CD14-positive monocyte (primary cell): Measurements from ENCODE around the gene RAI14. TPM values are rescaled to one million over a fixed set of nuclear protein-coding genes. Genes with fewer than 3 reads are reported as not detected.

Source experiments
- DNase-seq, 3 donors: peaks; one replicate each; pipeline ENCODE4 v3.0.0-alpha.2; 2011 to 2022
- H2AFZ ChIP-seq: 2 replicates; pipeline ENCODE4 v1.6.0; 2012; ENCODE audit warnings: mild to moderate bottlenecking, low read depth, low read length, inconsistent platforms; ENCODE audit not compliant: insufficient read depth, poor library complexity, severe bottlenecking
- H3K27ac ChIP-seq, 2 donors: 1 replicate in 1 of 2; 2 replicates in 1 of 2; pipeline ENCODE4 v1.5.1; 2012 to 2013; ENCODE audit warnings: low read length in 2 of 2, control low read depth in 1 of 2, inconsistent platforms in 1 of 2, low read depth in 1 of 2, mild to moderate bottlenecking in 1 of 2
- H3K27me3 ChIP-seq, 2 donors: one replicate each; pipeline versions ENCODE4 v1.6.0 to v1.6.1; 2011 to 2013; ENCODE audit warnings: low read length in 2 of 2; ENCODE audit not compliant: control insufficient read depth in 2 of 2, insufficient read depth in 2 of 2
- H3K36me3 ChIP-seq, 2 donors: replicated peaks in 1 of 2; 1 replicate in 1 of 2; 2 replicates in 1 of 2; pipeline versions ENCODE4 v1.5.1 to v1.6.1; 2012 to 2013; ENCODE audit warnings: low read length in 2 of 2, control low read depth in 1 of 2, inconsistent platforms in 1 of 2, mild to moderate bottlenecking in 1 of 2; ENCODE audit not compliant: insufficient read depth in 2 of 2, control insufficient read depth in 1 of 2
- H3K4me1 ChIP-seq, 2 donors: 1 replicate in 1 of 2; 2 replicates in 1 of 2; pipeline versions ENCODE4 v1.5.1 to v1.6.1; 2012 to 2013; ENCODE audit warnings: low read length in 2 of 2, control low read depth in 1 of 2, inconsistent platforms in 1 of 2, mild to moderate bottlenecking in 1 of 2, moderate library complexity in 1 of 2; ENCODE audit not compliant: insufficient read depth in 2 of 2, control insufficient read depth in 1 of 2
- H3K4me2 ChIP-seq: replicated peaks from 2 replicates; pipeline ENCODE3; 2012; ENCODE audit warnings: low read length, moderate library complexity, mild to moderate bottlenecking; ENCODE audit not compliant: poor library complexity, severe bottlenecking; ENCODE audit errors: extremely low read depth
- H3K4me3 ChIP-seq, 3 experiments: fragments of 200-600 bp in 1 of 3; sonication (generic) in 1 of 3; replicated peaks in 1 of 3; 1 replicate in 2 of 3; 2 replicates in 1 of 3; pipeline ENCODE4 v1.5.1; 2011 to 2013; ENCODE audit warnings: low read length in 3 of 3, mild to moderate bottlenecking in 3 of 3, control low read depth in 2 of 3, low read depth in 2 of 3, inconsistent platforms in 1 of 3, moderate library complexity in 1 of 3
- H3K79me2 ChIP-seq: 2 replicates; pipeline ENCODE4 v1.6.0; 2012; ENCODE audit warnings: mild to moderate bottlenecking, control low read depth, inconsistent platforms, low read length, moderate library complexity; ENCODE audit not compliant: insufficient read depth
- H3K9ac ChIP-seq: 2 replicates; pipeline ENCODE4 v1.6.0; 2017; ENCODE audit warnings: low read length, mild to moderate bottlenecking; ENCODE audit not compliant: insufficient read depth, poor library complexity, severe bottlenecking
- H3K9me3 ChIP-seq, 2 donors: replicated peaks in 1 of 2; 1 replicate in 1 of 2; 2 replicates in 1 of 2; pipeline versions ENCODE4 v1.5.1 to v1.6.1; 2012 to 2013; ENCODE audit warnings: low read length in 2 of 2, control low read depth in 1 of 2; ENCODE audit not compliant: control insufficient read depth in 1 of 2, insufficient read depth in 1 of 2
- H4K20me1 ChIP-seq: 2 replicates; pipeline ENCODE4 v1.6.0; 2012; ENCODE audit warnings: mild to moderate bottlenecking, low read length, control low read depth, moderate library complexity; ENCODE audit not compliant: insufficient read depth
- H3K27ac Mint-ChIP-seq, 7 donors: one replicate each; pipeline ENCODE4 v1.8.0; 2020; ENCODE audit warnings: mild to moderate bottlenecking in 7 of 7, mixed read lengths in 7 of 7, moderate library complexity in 6 of 7, inconsistent platforms in 2 of 7
- H3K27me3 Mint-ChIP-seq, 3 donors: one replicate each; pipeline ENCODE4 v1.8.0; 2021 to 2022; ENCODE audit warnings: low read depth in 3 of 3, mild to moderate bottlenecking in 3 of 3, mixed read lengths in 3 of 3, moderate library complexity in 3 of 3, inconsistent platforms in 1 of 3
- H3K36me3 Mint-ChIP-seq, 2 donors: one replicate each; pipeline ENCODE4 v1.8.0; 2020; ENCODE audit warnings: mixed read lengths in 2 of 2, inconsistent platforms in 1 of 2, mild to moderate bottlenecking in 1 of 2
- H3K4me1 Mint-ChIP-seq: one replicate; pipeline ENCODE4 v1.8.0; 2020; ENCODE audit warnings: mild to moderate bottlenecking, mixed read lengths
- H3K4me3 Mint-ChIP-seq, 2 donors: one replicate each; pipeline ENCODE4 v1.8.0; 2020; ENCODE audit warnings: mild to moderate bottlenecking in 2 of 2, mixed read lengths in 2 of 2, moderate library complexity in 1 of 2
- H3K9me3 Mint-ChIP-seq, 7 donors: one replicate each; pipeline ENCODE4 v1.8.0; 2020 to 2022; ENCODE audit warnings: mixed read lengths in 7 of 7, mild to moderate bottlenecking in 6 of 7, moderate library complexity in 6 of 7, inconsistent platforms in 2 of 7
- WGBS: methylation state at CpG from one replicate; pipeline ENCODE4 v1.1.5; 2013; ENCODE audit warnings: missing lambda C conversion rate; ENCODE audit not compliant: insufficient coverage; 5-methylcytosine and 5-hydroxymethylcytosine counted together
- intact Hi-C, 2 donors: fragments of 100-400 bp; cut with micrococcal nuclease; formaldehyde crosslinking; loops; one replicate each; pipeline versions ENCODE4 v1.15.0 to v1.15.1; 2023
- polyA plus RNA-seq, 3 donors: library from polyadenylated mRNA; depleted of rRNA in 1 of 3; unstranded in 2 of 3; stranded (reverse) in 1 of 3; fragments of 300-500 nt in 2 of 3; fragments of >200 nt in 1 of 3; fragmentation: Illumina TruSeq in 2 of 3; gene quantifications; 1 replicate in 2 of 3; 2 replicates in 1 of 3; pipeline ENCODE4 v1.2.3, GENCODE V29; 2012 to 2021
- TF ChIP-seq, protein P1 (sequence below): fragments of 200-600 bp; IDR thresholded peaks from one replicate; pipeline ENCODE4 v1.8.0; 2022; ENCODE audit warnings: antibody characterized with exemption, mild to moderate bottlenecking

Gene RAI14
- polyA plus RNA-seq, 3 donors, result 0.08 TPM; not detected in 2

- Mint-ChIP-seq H3K4me3 (no peak overlapping the region), H3K36me3 (no peaks in the 10 kb centered on the region), H3K9me3 (peaks cover 0 to 7% (median 2%) of the 10 kb centered on the region in 7 donors), H3K27ac (no peak overlapping the region), H3K4me1 (no peaks in the 10 kb centered on the region), H3K27me3 (peaks cover 0 to 5% (median 1%) of the 10 kb centered on the region in 3 donors)
- no peak overlapping the region for H3K27ac ChIP-seq
- no peaks in the 10 kb centered on the region for H3K27me3 ChIP-seq
- no peak for DNase-seq
- H3K4me3 ChIP-seq, result no peak overlapping the region
- no peaks in the 10 kb centered on the region for H3K9me3 ChIP-seq
- H3K9ac ChIP-seq, result no peak overlapping the region
- H2AFZ ChIP-seq, result no peak overlapping the region
- intact Hi-C loops, result no loop called here
- no peaks in the 10 kb centered on the region for H4K20me1 ChIP-seq
- no peak overlapping the region for H3K4me2 ChIP-seq
- H3K36me3 ChIP-seq, result no peaks in the 10 kb centered on the region
- TF ChIP-seq, protein P1, sequence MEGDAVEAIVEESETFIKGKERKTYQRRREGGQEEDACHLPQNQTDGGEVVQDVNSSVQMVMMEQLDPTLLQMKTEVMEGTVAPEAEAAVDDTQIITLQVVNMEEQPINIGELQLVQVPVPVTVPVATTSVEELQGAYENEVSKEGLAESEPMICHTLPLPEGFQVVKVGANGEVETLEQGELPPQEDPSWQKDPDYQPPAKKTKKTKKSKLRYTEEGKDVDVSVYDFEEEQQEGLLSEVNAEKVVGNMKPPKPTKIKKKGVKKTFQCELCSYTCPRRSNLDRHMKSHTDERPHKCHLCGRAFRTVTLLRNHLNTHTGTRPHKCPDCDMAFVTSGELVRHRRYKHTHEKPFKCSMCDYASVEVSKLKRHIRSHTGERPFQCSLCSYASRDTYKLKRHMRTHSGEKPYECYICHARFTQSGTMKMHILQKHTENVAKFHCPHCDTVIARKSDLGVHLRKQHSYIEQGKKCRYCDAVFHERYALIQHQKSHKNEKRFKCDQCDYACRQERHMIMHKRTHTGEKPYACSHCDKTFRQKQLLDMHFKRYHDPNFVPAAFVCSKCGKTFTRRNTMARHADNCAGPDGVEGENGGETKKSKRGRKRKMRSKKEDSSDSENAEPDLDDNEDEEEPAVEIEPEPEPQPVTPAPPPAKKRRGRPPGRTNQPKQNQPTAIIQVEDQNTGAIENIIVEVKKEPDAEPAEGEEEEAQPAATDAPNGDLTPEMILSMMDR, result no peak
- WGBS, result 83% methylated on average over 1 of the region's 2 CpGs
- H3K79me2 ChIP-seq, result no peaks in the 10 kb centered on the region
- no peaks in the 10 kb centered on the region for H3K4me1 ChIP-seq
These were observed 24.8 kb downstream of the RAI14 start for GRCh38 chr5:34680896-34681295.

- no peak overlapping the region for H3K4me3 Mint-ChIP-seq
- no peaks in the 10 kb centered on the region for H4K20me1 ChIP-seq
- H3K9me3 Mint-ChIP-seq, result peaks cover 0 to 7% (median 2%) of the 10 kb centered on the region in 7 donors
- H3K36me3 Mint-ChIP-seq, result no peaks in the 10 kb centered on the region
- intact Hi-C loops, result no loop called here
- no peaks in the 10 kb centered on the region for H3K36me3 ChIP-seq
- H3K27ac Mint-ChIP-seq, result no peak overlapping the region
- no peaks in the 10 kb centered on the region for H3K79me2 ChIP-seq
- 76% methylated on average over 6 of the region's 8 CpGs for WGBS
- no peak overlapping the region for H3K27ac ChIP-seq
- H3K4me3 ChIP-seq, result no peak overlapping the region
- TF ChIP-seq, protein P1, result no peak
- no peaks in the 10 kb centered on the region for H3K27me3 ChIP-seq
- no peak overlapping the region for H2AFZ ChIP-seq
- no peaks in the 10 kb centered on the region for H3K4me1 Mint-ChIP-seq
- H3K9ac ChIP-seq, result no peak overlapping the region
- peaks cover 0 to 3% (median 1%) of the 10 kb centered on the region in 3 donors for H3K27me3 Mint-ChIP-seq
- no peak overlapping the region for H3K4me2 ChIP-seq
- H3K9me3 ChIP-seq, result no peaks in the 10 kb centered on the region
- no peaks in the 10 kb centered on the region for H3K4me1 ChIP-seq
- DNase-seq, result no peak
These were observed 26.9 kb downstream of the RAI14 start for GRCh38 chr5:34682926-34683623.
